GM12878 (cell line): ENCODE results near the gene BRAF. TPM values are rescaled to one million over a fixed set of nuclear protein-coding genes. Genes with fewer than 3 reads are reported as not detected.

Source experiments
- CTCF ChIP-seq, 3 experiments: IDR thresholded peaks in 2 of 3; conservative IDR thresholded peaks in 1 of 3; 2 replicates each; pipeline ENCODE4 v1.5.1; 2011; ENCODE audit warnings: low read depth in 3 of 3, low read length in 3 of 3, mild to moderate bottlenecking in 3 of 3, control low read depth in 2 of 3, moderate library complexity in 2 of 3, inconsistent platforms in 1 of 3, mixed read lengths in 1 of 3; ENCODE audit not compliant: control insufficient read depth in 2 of 3, insufficient read depth in 1 of 3; ENCODE audit errors: extremely low read depth in 1 of 3
- E2F4 ChIP-seq: IDR thresholded peaks from 2 replicates; pipeline ENCODE4 v1.6.1; 2012; ENCODE audit warnings: low read depth, low read length, improper control_type of control experiment
- EZH2 ChIP-seq: IDR thresholded peaks from 2 replicates; pipeline ENCODE4 v1.6.1; 2012; ENCODE audit warnings: low read depth, mild to moderate bottlenecking, control low read depth, inconsistent platforms, low read length, borderline replicate concordance; ENCODE audit not compliant: control insufficient read depth
- PRDM15 ChIP-seq: fragments of 450-650 bp; formaldehyde crosslinking; IDR thresholded peaks from 2 replicates; pipeline ENCODE4 v1.4.0; 2020; ENCODE audit warnings: mild to moderate bottlenecking, moderate library complexity
- RELA ChIP-seq: fragments of 450-650 bp; IDR thresholded peaks from 2 replicates; pipeline ENCODE4 v1.8.0; 2014; ENCODE audit warnings: borderline replicate concordance; ENCODE audit not compliant: partially characterized antibody
- SMC3 ChIP-seq: IDR thresholded peaks from 2 replicates; pipeline ENCODE4 v1.6.1; 2011; ENCODE audit warnings: low read length, improper control_type of control experiment, borderline replicate concordance
- STAT3 ChIP-seq: IDR thresholded peaks from 2 replicates; pipeline ENCODE4 v1.6.1; 2011; ENCODE audit warnings: low read depth, low read length, improper control_type of control experiment
- polyA plus RNA-seq, 11 experiments: library from polyadenylated mRNA; depleted of rRNA in 4 of 11; unstranded in 6 of 11; stranded (reverse) in 5 of 11; fragments of >200 nt; fragmentation: Nextera tagmentation in 4 of 11; fragmentation: Illumina TruSeq in 1 of 11; extraction: Ambion mirVana in 4 of 11; extraction: Trizol in 1 of 11; gene quantifications; 1 replicate in 1 of 11; 2 replicates in 10 of 11; pipeline versions ENCODE4 v1.2.1 to v1.2.3, GENCODE V29; 2011 to 2016; ENCODE audit warnings: inconsistent platforms in 2 of 11, missing spikeins in 2 of 11, low read depth in 1 of 11
- total RNA-seq, 4 experiments: library from RNA; depleted of rRNA in 3 of 4; stranded (reverse); fragments of >200 nt in 3 of 4; fragmentation: Illumina TruSeq in 1 of 4; extraction: Trizol in 1 of 4; gene quantifications; 2 replicates each; pipeline versions ENCODE4 v1.2.1 to v1.2.3, GENCODE V29; 2013 to 2021

The BRAF gene
- total and polyA plus RNA-seq, 10 of the 15 experiments (the other 5 are each of a cell fraction or from before 2014, with no cell fraction given): 2.6 to 31.0 (median 10.6) TPM

GRCh38 chr7:140738280-140738679, 186.4 kb downstream of the BRAF start (continued):
- no peak for TF ChIP-seq PRDM15 (CRISPR knock-in tag)
- no peak for TF ChIP-seq RELA
- no peak for TF ChIP-seq SMC3
- TF ChIP-seq STAT3: no peak
- TF ChIP-seq EZH2: no peak
- no peak for TF ChIP-seq CTCF (IDR thresholded peaks at IDR 0.05 in 2 of 3, conservative IDR thresholded peaks at IDR 0.05 in 1 of 3; ENCODE audit: control insufficient read depth in 2 of 3, extremely low read depth in 1 of 3, insufficient read depth in 1 of 3, low read depth in 3 of 3, low read length in 3 of 3)
- TF ChIP-seq E2F4: no peak
